Choroid plexus epithelial cell (primary cell): ENCODE data around the gene NFIX.

Source experiments
- DNase-seq: peaks from one replicate; pipeline ENCODE4 v3.0.0-alpha.2; 2010; ENCODE audit warnings: low read depth
- H3K4me3 ChIP-seq: 2 replicates; pipeline ENCODE4 v1.5.1; 2011; ENCODE audit warnings: low read depth, mild to moderate bottlenecking, control low read depth, low read length, moderate library complexity
- CTCF ChIP-seq: conservative IDR thresholded peaks from 2 replicates; pipeline ENCODE4 v1.5.1; 2011; ENCODE audit warnings: low read depth, mild to moderate bottlenecking, control low read depth, inconsistent platforms, low read length, moderate library complexity

The NFIX gene

GRCh38 chr19:12984683-12985048 lies 10.6 kb upstream of the NFIX start:
- DNase-seq = no peak
- no peak overlapping the region for H3K4me3 ChIP-seq
- no peak for TF ChIP-seq CTCF

- no peak for TF ChIP-seq CTCF
- peak; percentile 50 for DNase-seq
- no peak overlapping the region for H3K4me3 ChIP-seq
Observed at GRCh38 chr19:12985049-12985776, 10.1 kb upstream of the NFIX start.

GRCh38 chr19:12986726-12987125 lies 8.5 kb upstream of the NFIX start:
- no peak overlapping the region for H3K4me3 ChIP-seq
- no peak for DNase-seq
- no peak for TF ChIP-seq CTCF

- H3K4me3 ChIP-seq = no peak overlapping the region
- no peak for TF ChIP-seq CTCF
- no peak for DNase-seq
Observed at GRCh38 chr19:12987190-12987589, 8.1 kb upstream of the NFIX start.

GRCh38 chr19:12987781-12988180 lies 7.5 kb upstream of the NFIX start:
- no peak overlapping the region for H3K4me3 ChIP-seq
- DNase-seq = no peak
- no peak for TF ChIP-seq CTCF

GRCh38 chr19:12990431-12990830 lies 4.8 kb upstream of the NFIX start:
- no peak overlapping the region for H3K4me3 ChIP-seq
- no peak for TF ChIP-seq CTCF
- no peak for DNase-seq

GRCh38 chr19:12990853-12991252 lies 4.4 kb upstream of the NFIX start:
- no peak for TF ChIP-seq CTCF
- H3K4me3 ChIP-seq = no peak overlapping the region
- no peak for DNase-seq
